Measurements from ENCODE around the gene MYOG.

The MYOG gene

DNA sequence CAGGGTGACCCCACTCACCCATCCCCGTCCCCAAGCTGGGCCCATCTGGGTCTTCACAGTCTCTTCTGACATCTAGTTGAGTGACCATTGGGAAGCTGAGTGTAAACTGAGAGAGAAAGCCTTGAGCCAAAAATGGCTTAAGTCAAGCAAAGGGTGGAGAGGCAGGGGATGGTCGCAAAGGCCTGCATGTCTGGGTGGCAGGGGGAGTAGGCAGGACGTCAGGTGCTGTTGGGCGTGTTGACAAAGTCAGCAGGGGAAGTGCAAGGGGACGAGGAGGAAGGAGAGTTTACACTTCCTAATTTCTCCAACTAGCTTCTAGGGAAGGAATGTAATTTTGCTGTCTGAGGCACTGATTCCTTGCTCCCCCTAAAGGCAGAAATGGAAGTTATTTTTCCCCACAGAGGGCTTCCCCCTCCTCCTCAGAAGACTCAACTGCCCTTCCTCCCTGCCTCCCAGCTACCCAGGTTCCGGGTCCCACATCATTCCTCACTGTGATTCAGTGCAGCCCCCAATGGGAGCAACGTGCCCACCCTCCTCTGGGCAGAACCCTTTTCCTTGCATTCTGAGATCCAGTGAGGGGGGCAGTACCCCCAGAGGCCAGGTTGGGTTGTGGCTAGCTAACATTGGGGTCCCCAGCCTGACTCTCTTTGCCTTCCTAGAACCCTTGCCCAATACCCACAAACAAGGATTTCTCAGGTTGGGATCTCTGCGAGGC is 40.5 kb upstream of the MYOG start:
- Mint-ChIP-seq H3K4me1 (peaks cover 42% of the 10 kb centered on the region), H3K4me3 (peak overlapping the region; percentile 78), H3K36me3 (ENCODE audit: low read depth) (no peaks in the 10 kb centered on the region), H3K27ac (no peak overlapping the region), H3K9me3 (no peaks in the 10 kb centered on the region), H3K27me3 (ENCODE audit: low read depth, poor library complexity) (peaks cover 64% of the 10 kb centered on the region)
- DNase-seq: no peak
- TF ChIP-seq, protein P1, sequence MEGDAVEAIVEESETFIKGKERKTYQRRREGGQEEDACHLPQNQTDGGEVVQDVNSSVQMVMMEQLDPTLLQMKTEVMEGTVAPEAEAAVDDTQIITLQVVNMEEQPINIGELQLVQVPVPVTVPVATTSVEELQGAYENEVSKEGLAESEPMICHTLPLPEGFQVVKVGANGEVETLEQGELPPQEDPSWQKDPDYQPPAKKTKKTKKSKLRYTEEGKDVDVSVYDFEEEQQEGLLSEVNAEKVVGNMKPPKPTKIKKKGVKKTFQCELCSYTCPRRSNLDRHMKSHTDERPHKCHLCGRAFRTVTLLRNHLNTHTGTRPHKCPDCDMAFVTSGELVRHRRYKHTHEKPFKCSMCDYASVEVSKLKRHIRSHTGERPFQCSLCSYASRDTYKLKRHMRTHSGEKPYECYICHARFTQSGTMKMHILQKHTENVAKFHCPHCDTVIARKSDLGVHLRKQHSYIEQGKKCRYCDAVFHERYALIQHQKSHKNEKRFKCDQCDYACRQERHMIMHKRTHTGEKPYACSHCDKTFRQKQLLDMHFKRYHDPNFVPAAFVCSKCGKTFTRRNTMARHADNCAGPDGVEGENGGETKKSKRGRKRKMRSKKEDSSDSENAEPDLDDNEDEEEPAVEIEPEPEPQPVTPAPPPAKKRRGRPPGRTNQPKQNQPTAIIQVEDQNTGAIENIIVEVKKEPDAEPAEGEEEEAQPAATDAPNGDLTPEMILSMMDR (IDR thresholded peaks at IDR 0.05): peak; percentile 39

DNA sequence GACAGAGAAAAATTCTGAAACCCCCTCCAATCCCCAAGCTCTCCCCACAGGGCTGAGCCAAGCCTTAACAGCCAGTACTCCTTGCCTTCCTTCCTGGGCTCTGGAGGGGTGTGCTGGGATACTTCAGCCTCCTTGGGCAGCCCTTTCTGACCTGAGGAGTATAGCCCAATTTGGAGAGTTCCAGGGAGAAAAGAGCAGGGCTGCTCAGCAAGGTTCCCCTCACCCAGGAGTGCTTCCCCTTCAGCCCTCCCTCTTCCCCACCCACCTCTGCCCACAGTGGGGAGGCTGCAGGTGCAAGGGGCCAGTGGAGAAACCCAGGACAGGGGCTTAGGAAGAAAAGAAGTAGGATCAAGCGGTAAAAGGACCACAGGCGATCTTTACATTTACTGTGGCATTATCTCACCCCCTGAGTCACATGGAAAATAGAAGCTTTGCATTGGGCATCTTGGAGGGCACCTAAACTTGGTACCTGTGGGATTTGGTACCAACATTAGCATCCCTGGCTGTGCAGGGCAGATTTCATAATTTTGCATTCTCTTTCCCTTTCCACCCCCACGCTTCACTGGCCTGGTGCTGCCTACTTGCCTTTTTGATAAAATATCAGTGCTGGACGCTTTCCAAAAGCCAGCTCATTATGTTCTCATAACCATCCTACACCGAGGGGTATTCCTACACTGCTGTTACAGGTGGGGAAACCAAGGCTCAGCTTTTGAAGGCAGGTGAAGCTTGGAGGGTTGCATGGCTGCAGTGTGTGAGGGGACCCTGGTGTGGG is 38.9 kb upstream of the MYOG start:
- TF ChIP-seq, protein P1 (IDR thresholded peaks at IDR 0.05): no peak
- Mint-ChIP-seq H3K4me1 (peaks cover 48% of the 10 kb centered on the region), H3K9me3 (no peaks in the 10 kb centered on the region), H3K27me3 (ENCODE audit: low read depth, poor library complexity) (peaks cover 65% of the 10 kb centered on the region), H3K4me3 (no peak overlapping the region), H3K27ac (no peak overlapping the region), H3K36me3 (ENCODE audit: low read depth) (no peaks in the 10 kb centered on the region)
- no peak for DNase-seq

DNA sequence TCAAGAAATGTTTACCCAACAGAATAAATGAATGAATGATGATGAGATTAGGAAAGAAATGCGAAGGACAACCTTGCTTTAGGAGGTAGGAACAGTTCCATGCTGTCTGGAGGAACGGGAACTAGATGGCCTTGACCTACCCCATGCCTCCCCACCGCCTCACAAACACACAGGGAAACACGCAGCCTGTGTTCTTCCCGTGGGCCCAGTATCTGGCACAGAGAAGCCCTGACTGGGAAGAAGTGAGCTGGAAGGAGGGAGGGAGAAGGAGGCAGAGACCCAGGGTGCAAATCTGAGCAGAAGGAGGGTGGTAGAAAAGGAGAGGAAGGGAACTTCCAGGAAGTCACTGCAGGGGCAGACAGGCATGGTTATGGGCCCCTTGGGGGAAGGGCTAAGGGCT is 38.2 kb upstream of the MYOG start:
- H3K9me3 Mint-ChIP-seq: no peaks in the 10 kb centered on the region
- DNase-seq: no peak
- no peak overlapping the region for H3K27ac Mint-ChIP-seq

DNA sequence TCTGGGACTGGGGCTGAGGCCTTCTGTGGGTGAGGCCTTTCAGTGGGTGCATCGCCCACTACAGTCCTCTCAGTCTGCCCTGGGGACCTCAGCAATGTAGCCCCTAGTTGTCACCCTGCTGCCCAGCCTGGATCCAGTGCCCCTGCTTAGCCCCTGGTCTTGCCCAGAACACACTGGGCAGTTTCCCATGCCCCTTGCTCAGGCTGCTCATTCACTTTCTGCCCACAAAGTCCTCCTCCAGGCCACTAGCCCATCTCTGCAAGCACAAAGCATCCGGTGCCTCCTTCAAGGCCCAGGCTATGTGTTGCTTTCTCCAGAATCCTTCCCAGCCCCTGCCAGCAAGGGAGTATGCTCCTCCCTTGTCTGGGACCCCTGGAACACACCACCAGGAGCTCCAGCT is 36.3 kb upstream of the MYOG start:
- Mint-ChIP-seq H3K9me3 (no peaks in the 10 kb centered on the region), H3K4me1 (peaks cover 39% of the 10 kb centered on the region), H3K4me3 (no peak overlapping the region), H3K27me3 (ENCODE audit: low read depth, poor library complexity) (peaks cover 46% of the 10 kb centered on the region), H3K36me3 (ENCODE audit: low read depth) (no peaks in the 10 kb centered on the region), H3K27ac (no peak overlapping the region)
- TF ChIP-seq, protein P1 (IDR thresholded peaks at IDR 0.05): no peak
- no peak for DNase-seq

More for the DNA sequence above, 38.2 kb upstream of the MYOG start:
- Mint-ChIP-seq H3K4me1 (peaks cover 48% of the 10 kb centered on the region), H3K27me3 (ENCODE audit: low read depth, poor library complexity) (peaks cover 59% of the 10 kb centered on the region), H3K36me3 (ENCODE audit: low read depth) (no peaks in the 10 kb centered on the region), H3K4me3 (no peak overlapping the region)
- TF ChIP-seq, protein P1 (IDR thresholded peaks at IDR 0.05): no peak

DNA sequence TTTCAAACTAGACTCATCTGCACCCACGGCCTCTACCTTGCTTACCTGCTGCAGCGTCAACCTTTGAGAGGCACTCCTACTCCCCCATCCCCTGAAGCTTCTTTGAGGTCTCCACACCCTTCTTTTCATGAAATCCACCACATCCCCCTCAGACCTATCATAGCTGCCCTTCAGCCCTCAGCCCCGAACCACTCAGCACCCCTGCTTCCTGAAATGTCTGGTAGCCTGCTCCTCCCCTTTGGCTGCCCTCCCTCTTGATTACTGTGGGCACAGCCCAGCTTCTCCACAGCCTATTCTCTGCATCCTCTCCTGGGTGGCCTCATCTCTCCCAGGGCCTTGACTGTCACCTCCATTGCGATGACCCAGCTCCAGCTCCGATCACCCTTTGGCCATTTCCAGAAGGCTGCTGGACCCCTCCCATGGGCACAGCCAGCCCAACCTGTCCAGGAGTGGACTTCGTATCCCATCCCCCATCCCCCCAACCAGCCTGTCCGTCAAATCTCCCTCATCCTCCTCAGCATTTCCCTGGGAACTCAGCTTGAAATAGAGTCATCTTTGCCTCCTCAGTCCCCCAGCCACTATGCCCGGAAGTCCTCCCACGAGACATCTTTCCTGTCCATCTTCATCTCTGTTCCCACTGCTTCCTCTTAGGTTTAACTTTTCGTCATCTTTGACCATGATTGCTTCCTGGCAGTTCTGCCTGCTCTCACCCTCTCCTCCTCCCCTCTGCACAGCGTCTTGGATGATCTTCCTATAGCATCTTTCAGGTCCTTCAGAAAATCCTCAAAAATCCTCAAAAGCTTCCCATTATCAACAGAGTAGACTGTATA is 35.6 kb upstream of the MYOG start:
- Mint-ChIP-seq H3K4me1 (peaks cover 32% of the 10 kb centered on the region), H3K27ac (peak overlapping the region; percentile 7), H3K9me3 (no peaks in the 10 kb centered on the region), H3K27me3 (ENCODE audit: low read depth, poor library complexity) (peaks cover 43% of the 10 kb centered on the region), H3K4me3 (no peak overlapping the region), H3K36me3 (ENCODE audit: low read depth) (no peaks in the 10 kb centered on the region)
- TF ChIP-seq, protein P1 (IDR thresholded peaks at IDR 0.05): no peak
- no peak for DNase-seq

All from nephron progenitor cell (in vitro differentiated cells).